Mammary epithelial cell (primary cell): ENCODE data around the gene CUZD1.

Experiments used
- EZH2 ChIP-seq: IDR thresholded peaks from 2 replicates; pipeline ENCODE4 v1.6.1; 2012; ENCODE audit warnings: low read length, inconsistent platforms, borderline replicate concordance
- TF ChIP-seq, protein P1 (sequence below), 2 donors: IDR thresholded peaks in 1 of 2; conservative IDR thresholded peaks in 1 of 2; 2 replicates each; pipeline ENCODE4 v1.5.1; 2011 to 2012; ENCODE audit warnings: inconsistent platforms in 2 of 2, low read length in 2 of 2, mild to moderate bottlenecking in 2 of 2, control low read depth in 1 of 2, low read depth in 1 of 2; ENCODE audit not compliant: insufficient read depth in 1 of 2; ENCODE audit errors: extremely low read depth in 1 of 2

DNA sequence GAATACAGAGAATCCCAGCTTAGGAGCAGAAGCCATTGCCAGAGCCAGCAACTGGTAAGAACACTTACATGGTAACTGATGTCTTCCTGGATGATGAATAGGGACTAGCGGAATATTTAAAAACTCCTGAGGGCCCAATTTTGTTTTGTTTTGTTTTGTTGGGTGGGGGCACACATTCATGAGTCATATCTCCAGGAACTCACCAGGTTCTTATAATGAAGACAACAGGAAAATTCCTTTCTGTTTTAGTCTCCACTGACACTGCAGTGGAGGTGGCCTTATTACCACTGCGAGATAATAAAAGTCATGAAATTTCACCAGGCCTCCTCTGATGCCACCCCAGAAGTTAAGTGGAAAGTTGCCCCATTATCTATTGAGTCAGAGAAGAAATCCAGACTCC is 6.6 kb upstream of the CUZD1 start:
- TF ChIP-seq, protein P1, sequence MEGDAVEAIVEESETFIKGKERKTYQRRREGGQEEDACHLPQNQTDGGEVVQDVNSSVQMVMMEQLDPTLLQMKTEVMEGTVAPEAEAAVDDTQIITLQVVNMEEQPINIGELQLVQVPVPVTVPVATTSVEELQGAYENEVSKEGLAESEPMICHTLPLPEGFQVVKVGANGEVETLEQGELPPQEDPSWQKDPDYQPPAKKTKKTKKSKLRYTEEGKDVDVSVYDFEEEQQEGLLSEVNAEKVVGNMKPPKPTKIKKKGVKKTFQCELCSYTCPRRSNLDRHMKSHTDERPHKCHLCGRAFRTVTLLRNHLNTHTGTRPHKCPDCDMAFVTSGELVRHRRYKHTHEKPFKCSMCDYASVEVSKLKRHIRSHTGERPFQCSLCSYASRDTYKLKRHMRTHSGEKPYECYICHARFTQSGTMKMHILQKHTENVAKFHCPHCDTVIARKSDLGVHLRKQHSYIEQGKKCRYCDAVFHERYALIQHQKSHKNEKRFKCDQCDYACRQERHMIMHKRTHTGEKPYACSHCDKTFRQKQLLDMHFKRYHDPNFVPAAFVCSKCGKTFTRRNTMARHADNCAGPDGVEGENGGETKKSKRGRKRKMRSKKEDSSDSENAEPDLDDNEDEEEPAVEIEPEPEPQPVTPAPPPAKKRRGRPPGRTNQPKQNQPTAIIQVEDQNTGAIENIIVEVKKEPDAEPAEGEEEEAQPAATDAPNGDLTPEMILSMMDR (conservative IDR thresholded peaks at IDR 0.05 in 1 of 2, IDR thresholded peaks at IDR 0.05 in 1 of 2; ENCODE audit: extremely low read depth in 1 of 2, insufficient read depth in 1 of 2, low read depth in 1 of 2, low read length in 2 of 2), result no peak
- no peak for TF ChIP-seq EZH2
